ENCODE results near the gene PRKCA.

DNA sequence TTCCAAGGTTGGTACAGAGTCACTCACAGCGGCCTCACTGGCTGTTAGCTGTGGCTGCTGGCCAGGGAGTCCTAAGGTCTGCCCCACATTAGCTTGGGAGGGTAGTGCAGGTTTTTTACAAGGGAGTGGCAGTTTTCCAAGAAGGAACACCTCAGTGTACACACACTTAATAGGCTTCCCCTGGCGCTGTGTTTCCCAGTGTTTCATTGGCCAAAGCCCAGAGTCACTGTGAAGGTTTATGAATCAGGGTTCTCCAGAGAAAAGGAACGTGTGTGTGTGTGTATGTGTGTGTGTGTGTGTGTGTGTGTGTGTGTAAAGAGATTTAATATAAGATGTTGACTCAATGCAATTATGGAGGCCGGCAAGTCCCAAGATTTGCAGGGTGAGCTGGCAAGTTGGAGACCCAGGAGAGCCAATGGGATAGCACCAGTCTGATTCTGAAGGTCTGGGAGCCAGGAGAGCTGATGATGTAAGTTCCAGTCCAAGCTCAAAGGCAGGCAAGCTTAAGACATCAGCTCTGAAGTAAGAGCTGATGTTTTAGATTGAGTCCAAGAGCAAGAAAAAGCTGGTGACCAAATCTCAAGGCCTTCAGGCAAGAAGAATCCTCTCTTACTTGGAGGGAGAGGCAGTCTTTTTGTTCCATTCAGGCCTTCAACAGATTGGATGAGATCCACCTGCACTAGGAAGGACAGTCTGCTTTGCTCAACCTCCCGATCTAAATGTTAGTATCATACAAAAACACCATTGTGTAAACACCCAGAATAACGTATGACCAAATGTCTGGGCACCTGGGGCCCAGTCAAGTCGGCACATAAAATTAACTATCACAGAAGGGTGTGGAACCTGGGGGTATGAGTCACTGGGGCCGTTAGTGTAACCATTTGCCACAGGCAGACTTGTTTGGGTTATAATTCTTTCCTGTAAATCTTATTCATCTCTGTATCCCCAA is 206.8 kb downstream of the PRKCA start:
- TF ChIP-seq GABPA (IDR thresholded peaks at IDR 0.05; ENCODE audit: low read depth): no peak
- TF ChIP-seq POLR2AphosphoS5 (IDR thresholded peaks at IDR 0.05; ENCODE audit: low read depth): no peak
- no peak for TF ChIP-seq CTCF (IDR thresholded peaks at IDR 0.05; ENCODE audit: insufficient read depth, low read length)
- no peak for TF ChIP-seq REST (IDR thresholded peaks at IDR 0.05; ENCODE audit: insufficient replicate concordance, low read depth)
- TF ChIP-seq SPI1 (IDR thresholded peaks at IDR 0.05; ENCODE audit: borderline replicate concordance, low read depth): no peak

All from HL-60 (cell line).